Head of caudate nucleus (tissue), 42 donors: ENCODE results near the gene RBMS1.
A peak's percentile ranks its signal among the peaks of the same experiment; 100 is the strongest.
"Not testable (repeated sequence)": the region's sequence is repeated elsewhere in the genome, so short reads cannot be mapped to it uniquely, and the experiment has no call there.

Source experiments
- DNase-seq, 42 donors: peaks; one replicate each; pipeline versions ENCODE4 v3.0.0 to v3.0.0-alpha.2; 2020 to 2021; ENCODE audit warnings: mixed read lengths in 7 of 42
- intact Hi-C: fragments of 100-400 bp; cut with DNase I; formaldehyde crosslinking; loops from one replicate; pipeline ENCODE4 v1.15.0; 2022

RBMS1 gene

DNA sequence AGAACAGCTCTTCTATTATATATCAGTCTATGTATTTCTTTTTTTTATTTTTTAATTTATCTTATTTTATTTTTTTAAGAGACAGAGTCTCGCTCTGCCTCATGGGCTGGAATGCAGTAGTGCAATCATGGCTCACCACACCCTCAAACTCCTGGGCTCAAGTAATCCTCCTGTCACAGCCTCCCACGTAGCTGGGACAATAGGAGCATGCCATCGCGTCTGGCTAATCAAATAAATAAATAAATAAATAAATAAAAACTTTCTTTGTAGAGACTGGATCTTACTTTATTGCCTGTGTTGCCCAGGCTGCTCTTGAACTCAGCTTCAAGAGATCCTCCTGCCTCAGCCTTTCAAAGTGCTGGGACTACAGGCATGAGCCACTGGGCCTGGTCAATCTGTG, 117.0 kb downstream of the RBMS1 start:
- intact Hi-C loops, result no loop called here
- no peak for DNase-seq

DNA sequence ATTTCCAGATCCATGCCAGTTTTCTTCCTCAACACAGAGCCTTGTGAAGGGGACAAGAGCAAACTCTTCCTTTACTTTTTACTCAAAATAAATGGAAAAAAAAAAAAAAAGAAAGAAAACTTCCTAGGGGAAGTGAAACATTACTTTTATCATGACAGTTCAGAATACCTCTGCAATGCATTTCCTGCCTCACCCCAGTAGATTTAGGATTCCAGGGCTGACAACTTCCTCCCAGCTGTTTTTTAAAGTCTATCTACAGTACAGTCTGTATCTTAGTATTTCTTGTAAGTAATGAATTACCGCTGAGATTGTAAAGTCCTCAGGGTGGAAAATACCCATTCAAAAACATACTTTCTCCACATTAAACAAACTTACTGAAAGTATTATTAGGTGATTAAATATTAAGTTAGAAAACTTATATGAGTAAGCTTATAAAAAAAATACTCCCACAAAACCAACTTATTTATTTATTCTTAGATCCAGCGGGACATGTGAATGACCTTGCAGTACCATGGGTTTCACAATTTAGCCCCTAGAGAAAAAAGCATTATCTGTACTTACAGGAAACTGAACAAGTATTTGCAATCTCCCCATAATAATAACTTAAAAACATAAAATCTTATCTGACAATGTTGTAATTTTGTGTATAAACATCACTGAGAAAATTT, 117.7 kb downstream of the RBMS1 start:
- intact Hi-C loops, result no loop called here
- DNase-seq, result no peak

DNA sequence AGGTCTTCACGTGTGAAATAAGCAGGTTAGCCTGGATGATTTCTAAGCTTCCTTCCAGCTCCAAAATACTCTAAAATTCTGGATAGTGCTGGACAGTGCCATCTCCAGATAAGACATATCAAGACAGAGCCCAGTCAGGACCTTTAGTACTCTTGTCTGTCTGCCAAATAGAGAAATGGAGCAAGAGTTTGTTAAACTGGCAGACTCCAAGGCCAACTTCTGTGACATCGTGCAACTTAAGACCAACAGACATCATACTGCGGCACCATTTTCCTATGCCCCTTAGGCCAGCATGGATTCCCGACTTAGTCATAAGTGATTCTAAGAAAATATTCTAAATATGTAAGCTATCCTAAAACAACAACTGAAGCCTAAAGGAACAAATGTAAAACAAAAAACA, 118.6 kb downstream of the RBMS1 start:
- DNase-seq, result no peak
- intact Hi-C loops, result no loop called here

DNA sequence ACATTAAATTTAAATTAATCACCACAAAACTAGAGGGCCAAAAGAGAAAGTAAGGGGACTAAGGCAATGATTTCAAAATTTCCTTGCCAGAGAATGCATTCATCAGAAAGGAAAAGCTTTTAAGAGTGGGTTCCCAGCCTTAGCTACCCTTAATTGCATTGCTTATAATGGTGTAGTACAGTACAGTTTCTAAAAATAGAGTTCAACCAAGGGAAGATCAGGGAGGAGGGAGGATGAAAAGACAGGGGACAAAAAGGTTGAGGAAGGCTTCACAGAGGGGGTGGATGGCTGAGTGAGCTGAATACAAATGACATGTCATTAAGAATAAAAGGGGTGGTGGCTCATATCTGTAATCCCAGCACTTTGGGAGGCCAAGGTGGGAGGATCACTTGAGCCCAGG, 119.9 kb downstream of the RBMS1 start:
- no peak for DNase-seq
- intact Hi-C loops, result no loop called here

DNA sequence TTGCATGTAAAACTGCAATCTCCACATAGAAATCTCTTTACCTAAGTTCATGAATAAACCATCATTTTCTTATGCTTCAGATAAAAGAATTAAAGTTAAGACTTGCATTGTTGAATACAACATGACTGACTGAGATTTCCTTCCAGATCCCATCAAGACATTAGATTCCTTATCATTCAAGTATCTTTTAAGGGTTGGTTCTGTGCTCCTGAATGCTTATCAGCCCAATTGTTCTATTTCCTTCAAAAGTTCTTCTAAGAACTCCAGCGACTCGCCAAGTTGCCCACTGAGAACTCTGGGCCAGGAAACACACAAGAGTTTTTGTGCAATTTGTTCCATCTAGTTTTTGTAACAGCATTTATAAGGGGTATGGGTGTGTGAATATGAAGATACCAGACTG, 120.3 kb downstream of the RBMS1 start:
- no peak for DNase-seq
- intact Hi-C loops, result no loop called here

DNA sequence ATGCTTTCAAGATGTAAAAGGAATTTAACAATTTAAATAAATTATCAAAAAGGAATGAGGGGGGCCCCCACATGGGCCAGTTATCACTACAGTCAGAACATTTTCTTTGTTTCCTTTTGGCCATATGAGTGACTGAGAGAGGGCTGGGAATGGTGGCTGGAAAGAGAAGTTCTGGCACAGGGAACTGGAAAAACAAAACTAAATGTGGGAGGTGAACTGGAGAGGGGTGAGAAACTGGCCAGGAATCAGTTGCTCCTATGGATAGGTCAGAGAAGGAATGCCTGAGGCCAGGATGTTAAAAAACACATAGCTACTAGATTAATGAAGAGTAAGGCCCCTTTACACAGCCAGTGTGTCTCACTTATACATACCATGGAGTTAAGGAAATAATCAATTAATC, 121.0 kb downstream of the RBMS1 start:
- intact Hi-C loops, result no loop called here
- no peak for DNase-seq

DNA sequence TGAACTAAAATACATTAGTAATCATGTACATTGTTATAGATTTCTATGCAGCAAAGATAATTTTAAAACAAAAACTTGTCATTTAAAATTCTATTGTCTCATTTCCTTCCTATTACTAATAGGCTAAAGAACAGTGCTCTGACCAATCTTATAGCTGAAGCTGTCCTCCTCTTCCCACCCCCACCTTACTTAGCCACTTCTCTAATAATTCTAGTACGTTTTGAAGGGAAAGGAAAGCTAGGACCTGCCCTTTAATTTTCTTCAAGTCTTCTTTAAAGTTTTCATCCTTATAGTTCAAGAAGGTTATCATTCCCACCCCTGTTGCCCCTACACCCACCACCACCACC, 121.6 kb downstream of the RBMS1 start:
- intact Hi-C loops, result no loop called here
- no peak for DNase-seq

DNA sequence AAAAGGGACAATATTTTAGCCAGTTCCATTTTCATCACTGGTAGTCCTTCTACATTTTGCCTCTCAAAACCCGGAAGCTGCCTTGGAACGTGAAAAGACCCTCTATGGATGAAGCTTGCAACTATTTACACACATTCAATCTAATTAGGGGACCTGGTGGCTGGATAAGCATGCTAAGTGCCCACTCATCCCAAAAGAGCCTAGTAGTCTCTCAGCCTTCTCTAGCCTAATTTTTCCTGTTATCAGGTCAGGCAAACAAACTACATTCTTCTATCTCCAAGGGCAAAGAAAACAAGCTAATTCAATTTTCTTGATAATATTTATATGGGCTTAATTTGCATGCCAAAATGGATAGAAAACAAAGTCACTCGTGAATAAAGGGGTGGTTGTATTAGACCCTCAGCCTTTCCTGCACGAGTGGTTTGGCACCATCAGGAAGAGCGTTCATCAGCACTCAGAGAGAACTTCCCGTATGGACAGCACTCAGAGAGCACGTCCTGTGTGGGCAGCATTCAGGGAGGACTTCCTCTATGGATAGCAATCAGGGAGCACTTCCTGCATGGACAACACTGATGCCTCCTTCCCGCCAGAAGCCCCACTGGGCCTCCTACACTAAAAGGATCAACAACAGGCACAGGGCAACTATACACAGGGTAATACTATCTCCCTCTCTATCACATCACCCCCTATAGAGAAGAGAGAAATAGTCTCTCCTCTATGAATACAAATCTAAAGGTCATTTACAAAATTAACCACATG, 122.2 kb downstream of the RBMS1 start:
- peak in 1 of 42 donors; percentile 15 for DNase-seq
- intact Hi-C loops, result no loop called here

DNA sequence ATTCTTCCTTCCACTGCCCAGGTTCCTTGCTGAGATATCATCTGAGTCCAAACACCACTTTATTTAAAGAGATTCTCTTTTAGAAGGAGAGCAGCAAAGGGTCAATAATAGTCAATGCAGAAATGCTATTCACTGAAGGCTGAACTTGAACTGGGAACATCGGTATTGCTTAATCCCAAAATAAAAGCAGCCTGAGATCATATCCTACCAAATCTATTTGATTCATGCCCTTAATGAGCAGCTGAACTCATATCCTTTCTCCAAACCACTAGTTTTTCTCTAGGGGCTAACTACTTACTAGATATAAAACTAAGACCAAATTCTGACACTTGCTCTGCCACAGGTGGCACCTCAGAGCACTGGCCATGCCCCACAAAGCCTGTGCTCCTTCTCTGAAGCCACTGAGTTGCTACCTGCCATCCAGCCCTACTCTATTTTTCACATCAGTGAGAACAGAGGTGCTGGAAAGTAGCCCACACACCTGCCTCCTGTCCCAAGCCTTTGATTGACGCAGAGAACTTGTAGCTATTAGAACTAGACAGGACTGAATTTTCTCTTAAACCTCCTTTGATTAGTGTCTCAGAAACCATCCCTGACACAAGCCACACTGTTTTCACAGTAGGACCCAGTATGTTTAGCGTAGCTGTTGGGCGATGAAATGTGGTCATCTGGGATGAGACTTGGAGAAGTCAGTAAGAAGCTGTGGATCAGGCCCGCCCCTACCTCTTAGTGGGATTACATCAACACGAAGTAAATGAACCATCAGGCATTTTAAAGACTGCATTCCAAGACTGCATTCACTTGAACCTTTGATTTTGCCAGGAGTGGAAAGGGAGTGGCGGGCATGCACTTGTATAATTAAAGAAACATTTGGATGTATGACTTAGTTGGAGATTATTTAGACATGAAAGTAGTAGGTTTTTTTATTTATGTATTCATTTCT, 124.3 kb downstream of the RBMS1 start:
- no peak for DNase-seq
- intact Hi-C loops, result no loop called here

DNA sequence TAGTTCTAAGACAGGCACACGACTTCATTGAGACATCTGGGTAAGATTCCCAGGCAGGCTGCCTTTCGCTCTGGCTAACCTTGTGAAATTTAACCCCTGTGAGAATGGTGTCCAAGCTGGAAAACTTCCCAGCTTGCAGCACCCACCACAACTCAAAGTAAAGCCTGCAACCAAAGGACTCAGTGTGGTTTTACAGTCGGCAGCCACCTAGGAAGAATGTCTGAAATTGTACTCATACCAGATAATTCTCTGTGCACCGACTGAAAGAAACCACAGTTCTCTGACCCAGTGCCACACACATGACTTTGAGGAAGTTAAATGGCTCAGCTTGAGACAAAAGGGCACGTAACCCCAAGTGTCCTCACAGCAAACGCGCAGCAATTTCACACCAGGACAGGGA, 125.7 kb downstream of the RBMS1 start:
- peak in 3 of 42 donors; percentile 12 to 28 (median 27) for DNase-seq
- intact Hi-C loops, result no loop called here

DNA sequence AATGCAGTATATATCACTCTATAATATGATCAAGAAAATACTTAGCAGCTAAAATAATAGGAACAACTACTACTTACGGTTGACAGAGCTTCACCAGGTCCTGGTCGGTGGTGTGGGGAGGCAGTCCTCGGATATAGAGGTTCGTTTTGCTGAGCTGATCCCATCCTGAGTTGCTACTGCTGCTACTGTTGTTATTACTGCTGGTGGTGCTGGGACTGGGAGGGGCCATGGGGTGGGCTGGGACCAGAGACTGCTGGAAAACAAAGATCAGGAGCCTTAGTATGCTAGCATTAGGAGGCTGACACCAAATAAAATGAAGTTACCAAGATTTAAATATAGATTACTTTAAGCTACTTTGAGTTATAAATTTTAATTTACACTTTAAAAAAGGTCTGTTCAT, 126.5 kb downstream of the RBMS1 start:
- DNase-seq, intact Hi-C loops: not testable (repeated sequence)

DNA sequence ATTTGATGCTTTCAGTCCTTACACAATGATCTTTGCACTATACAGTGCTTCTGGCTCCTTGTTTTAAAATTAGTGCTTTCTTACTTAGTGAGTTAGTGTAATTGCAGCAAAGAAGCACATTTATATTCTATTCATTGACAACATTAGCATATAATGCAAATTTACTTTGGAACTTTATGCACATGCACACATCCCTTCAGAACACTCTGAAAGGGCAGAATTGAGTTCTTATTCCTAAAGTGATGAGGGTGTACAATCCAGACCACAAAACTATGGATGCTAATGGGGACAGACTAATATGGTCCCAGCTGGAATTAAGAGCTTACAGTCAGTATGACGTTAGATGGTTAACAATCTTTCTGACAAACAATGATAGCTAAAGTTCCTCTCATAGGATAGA, 127.1 kb downstream of the RBMS1 start:
- intact Hi-C loops, result no loop called here

DNA sequence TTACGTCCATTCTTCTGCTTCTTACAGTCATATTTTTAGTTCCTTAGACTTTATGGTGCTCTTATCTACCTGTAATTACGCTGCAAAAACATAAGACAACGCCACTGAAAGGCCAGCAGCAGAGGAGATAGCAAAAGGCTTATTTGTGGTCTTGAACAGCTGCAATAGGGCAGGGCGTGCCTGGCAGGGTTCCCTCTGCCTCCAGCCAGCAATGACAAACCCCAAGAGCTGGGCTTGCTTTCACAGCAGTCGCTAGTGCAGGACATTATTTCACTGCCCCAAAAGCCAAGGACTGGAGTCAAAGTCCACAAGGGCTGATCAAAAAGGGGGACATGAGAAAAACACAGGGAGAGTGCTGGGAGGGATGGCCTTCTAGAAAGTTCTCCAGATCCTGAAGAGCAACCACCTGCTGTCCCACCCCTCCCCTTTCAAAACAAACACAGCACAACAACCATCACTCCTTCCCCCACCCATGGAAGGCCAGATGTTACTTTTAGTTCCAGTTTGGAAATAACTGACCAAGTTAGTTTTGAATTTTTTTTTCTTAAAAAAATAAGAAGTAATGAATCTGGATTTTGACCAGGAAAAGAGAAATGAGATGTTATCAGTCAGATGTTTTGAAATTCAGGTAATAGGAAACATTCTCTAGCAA, 127.8 kb downstream of the RBMS1 start:
- DNase-seq, result peak in 4 of 42 donors; percentile 17 to 38 (median 30)
- intact Hi-C loops, result no loop called here

More for the DNA sequence above, 127.1 kb downstream of the RBMS1 start:
- no peak for DNase-seq

DNA sequence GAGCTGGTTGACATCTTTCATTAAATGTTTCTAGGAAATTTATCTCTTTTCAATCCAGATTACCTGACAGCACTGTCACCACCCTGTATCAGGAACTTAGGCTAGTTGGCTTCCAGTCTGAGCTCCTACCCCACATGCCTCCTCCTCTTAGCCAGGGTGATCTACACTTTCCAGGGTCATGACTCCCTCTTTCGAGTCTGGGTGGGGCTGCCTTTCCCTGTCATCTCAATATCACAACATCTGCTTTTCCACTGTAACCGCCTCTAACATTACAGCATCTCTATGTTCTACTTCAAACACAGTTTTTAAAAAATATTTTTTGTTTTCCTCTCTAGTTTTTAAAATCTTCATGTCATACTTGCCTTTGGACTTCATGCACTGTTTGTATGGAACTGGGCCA, 129.2 kb downstream of the RBMS1 start:
- intact Hi-C loops, result no loop called here
- no peak for DNase-seq

DNA sequence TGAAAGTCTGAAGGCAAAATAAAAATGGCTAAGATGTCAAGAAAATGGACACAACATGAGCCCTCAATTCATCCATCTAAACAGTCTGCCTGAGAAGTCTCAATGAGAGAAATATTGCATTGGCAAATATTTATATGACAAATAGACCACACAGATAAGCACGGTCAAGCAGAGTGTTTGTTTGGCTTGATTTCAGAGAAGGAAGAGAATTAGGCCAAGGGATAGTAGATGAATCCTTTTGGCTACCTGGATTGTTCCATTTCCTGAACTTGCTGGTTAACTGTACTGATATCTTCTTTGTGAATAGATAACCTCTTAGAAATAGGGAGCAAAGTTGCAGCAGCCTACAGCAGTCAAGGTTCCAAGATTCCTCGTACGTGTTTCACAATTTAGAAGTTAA, 129.6 kb downstream of the RBMS1 start:
- intact Hi-C loops, result no loop called here
- DNase-seq, result no peak

DNA sequence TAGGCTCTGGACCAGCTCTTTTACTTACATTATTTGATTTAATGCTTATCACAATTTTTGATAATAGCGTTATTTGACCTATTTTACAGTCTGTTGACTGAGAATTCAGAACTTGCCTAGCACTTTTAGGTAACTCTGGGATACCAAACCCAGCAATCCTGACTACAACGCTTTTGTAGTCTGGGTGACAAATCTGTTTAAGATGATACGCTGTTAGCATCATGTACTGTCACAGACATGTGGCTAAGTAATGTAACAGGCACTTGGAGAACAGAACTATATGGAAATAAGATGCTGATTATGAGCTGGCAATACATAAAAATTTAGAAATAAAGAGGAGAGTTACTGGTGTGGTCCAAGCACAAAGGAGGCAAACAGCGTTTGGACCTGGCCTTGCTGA, 130.6 kb downstream of the RBMS1 start:
- DNase-seq, result no peak
- intact Hi-C loops, result no loop called here

DNA sequence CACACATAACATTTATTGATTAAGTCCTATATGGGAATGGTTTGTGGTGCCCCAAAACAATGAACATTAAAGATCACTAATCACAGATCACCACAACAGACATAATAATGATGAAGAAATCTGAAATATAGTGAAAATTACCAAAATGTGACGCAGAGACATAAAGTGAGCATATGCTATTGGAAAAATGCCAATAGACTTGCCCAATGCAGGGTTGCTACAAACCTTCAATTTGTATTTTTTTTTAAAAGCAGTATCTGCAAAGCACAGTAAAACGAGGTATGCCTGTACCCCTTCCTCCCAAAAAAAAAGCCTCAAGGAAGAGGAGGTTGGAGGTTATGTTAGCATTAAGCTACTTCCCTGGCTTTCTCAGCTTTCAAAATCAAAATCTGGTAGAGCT, 131.1 kb downstream of the RBMS1 start:
- intact Hi-C loops, result no loop called here
- DNase-seq, result no peak

DNA sequence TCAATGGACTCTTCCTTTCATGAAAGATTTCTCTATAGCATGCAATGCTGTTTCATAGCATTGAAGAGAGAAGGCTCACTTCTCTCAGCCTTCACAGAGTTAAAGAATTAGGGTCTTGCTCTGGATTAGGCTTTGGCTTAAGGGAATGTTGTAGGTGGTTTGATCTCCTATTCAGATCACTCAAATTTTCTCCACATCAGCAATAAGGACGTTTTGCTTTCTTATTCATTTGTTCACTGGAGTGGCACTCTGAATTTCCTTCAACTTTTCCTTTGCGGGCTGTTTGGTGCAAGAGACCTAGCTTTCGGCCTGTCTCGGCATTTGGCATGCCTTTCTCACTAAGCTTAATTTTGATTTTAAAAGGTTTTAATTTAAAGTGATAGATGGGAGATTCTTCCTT, 131.6 kb downstream of the RBMS1 start:
- intact Hi-C loops, result no loop called here
- no peak for DNase-seq

DNA sequence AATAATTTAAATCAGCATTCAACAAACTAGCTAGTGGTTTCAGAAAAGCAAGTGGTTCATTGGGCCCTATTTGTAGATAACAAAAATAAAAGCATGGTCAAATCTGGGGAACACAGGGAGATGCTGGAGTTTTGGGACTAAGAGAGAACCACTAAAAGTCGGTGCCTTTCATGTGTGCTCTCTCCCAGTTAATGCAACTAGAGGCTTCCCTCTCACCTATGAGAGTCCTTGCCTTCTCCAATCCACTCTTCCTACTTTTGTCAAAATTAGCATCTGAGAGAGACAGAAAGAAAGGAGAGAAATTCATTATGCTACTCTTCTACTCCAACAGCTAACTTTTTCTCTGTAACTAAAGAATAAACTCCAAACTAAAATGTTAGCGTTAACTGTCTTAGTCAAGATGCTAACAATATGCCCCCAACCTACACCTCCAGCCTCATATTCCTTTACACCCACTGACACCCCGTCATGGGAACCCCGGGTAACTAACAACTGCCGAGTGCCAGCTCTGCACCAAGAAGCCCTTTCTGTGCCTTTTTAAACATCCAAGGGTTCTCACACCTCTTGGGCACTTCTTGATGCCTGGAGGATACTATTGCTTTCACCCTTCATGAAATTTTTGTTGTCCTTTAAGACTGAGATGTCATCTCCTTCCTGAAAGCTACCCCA, 133.4 kb downstream of the RBMS1 start:
- DNase-seq, result peak in 5 of 42 donors; percentile 41 to 67 (median 48)
- intact Hi-C loops, result no loop called here
